ENCODE results near the gene KLF13. TPM values are rescaled to one million over a fixed set of nuclear protein-coding genes. Genes with fewer than 3 reads are reported as not detected.

KLF13 gene
- total RNA-seq, 1 experiment from 2014 or later, result 12.0 TPM

GRCh38 chr15:31300208-31300661 is 26.4 kb upstream of the KLF13 start:
- DNase-seq (ENCODE audit: low spot score), result no peak

- no peak for DNase-seq (ENCODE audit: low spot score)
Observed at GRCh38 chr15:31300981-31301672, 25.5 kb upstream of the KLF13 start.

- no peak for DNase-seq (ENCODE audit: low spot score)
Observed at GRCh38 chr15:31301673-31301990, 25.0 kb upstream of the KLF13 start.

- DNase-seq (ENCODE audit: low spot score), result no peak
Observed at GRCh38 chr15:31302029-31302657, 24.5 kb upstream of the KLF13 start.

DNA sequence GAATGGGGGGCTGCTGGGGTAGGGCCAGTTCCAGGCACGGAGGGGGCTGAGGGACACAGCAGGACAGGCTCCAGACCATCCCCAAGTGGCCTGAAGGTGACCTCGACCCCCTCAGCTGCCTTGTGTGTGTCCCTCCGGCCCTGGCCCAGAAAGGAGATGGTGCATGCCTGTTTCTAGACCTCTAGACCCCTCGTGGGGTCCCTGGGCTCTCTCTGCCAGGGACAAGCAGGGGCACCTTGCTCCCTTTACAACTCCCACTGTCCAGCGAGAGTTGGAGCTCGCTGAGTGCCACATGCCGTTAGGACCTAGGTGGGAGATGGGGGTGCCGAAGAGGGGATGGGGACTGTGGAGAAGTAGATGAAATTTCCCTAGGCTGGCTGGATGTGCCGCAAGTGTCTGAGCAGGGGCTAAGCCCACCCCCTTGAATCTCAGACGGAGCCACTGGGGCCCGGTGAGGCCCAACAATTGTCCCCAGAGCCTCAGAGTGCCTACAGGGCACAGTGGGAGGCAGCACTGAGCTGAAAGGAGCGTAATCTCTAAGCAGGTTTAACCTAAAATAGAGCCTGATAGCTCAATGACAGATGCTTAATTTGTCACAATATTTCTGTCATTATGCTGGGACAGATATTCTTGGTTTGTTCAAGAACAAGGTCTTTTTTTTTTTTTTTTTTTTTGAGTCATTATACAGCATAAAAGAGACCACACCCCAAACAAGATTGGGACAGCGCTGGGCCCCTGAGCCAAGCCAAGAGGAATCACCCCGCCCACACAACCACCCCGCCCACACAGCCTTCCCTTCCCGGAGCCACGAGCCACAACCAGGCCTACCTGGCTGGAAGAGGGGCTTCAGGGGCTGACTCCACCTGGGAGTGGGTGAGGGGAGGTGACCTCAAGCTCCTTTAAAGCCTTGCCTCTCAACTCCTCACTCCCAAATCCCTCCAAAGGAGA is 23.6 kb upstream of the KLF13 start:
- no peak for DNase-seq (ENCODE audit: low spot score)

GRCh38 chr15:31303726-31304648 is 22.6 kb upstream of the KLF13 start:
- DNase-seq (ENCODE audit: low spot score), result no peak

DNA sequence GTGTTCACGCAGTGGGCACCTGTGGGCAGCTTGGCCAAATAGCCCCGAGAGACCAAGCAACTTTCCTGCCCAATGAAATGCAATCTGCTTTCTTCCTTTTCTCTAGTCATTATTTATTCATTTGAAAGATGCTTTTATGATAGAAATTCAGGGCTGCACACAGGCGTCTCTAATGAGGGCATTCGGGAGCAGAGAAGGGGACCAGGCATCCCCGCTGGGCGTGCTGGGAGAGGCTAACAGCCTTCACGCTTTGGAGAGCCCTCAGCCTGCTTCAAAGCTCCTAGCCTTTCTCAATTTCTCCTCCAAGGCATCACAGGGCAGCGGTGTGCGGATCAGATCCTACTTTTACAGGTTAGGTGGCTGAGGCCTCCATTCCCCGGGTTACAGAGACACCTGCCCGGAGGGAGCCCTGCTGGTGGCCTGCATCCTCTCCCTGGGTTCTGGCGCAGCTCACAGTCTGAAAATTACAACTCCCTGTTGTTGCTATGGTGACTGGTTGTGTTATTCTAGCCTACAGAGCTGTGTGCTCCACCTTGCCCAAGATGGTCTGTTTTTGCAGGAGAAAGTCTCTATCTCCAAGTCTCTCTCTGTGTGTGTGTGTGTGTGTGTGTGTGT is 21.8 kb upstream of the KLF13 start:
- DNase-seq (ENCODE audit: low spot score), result no peak

GRCh38 chr15:31305375-31305774 is 21.3 kb upstream of the KLF13 start:
- DNase-seq (ENCODE audit: low spot score), result no peak

DNA sequence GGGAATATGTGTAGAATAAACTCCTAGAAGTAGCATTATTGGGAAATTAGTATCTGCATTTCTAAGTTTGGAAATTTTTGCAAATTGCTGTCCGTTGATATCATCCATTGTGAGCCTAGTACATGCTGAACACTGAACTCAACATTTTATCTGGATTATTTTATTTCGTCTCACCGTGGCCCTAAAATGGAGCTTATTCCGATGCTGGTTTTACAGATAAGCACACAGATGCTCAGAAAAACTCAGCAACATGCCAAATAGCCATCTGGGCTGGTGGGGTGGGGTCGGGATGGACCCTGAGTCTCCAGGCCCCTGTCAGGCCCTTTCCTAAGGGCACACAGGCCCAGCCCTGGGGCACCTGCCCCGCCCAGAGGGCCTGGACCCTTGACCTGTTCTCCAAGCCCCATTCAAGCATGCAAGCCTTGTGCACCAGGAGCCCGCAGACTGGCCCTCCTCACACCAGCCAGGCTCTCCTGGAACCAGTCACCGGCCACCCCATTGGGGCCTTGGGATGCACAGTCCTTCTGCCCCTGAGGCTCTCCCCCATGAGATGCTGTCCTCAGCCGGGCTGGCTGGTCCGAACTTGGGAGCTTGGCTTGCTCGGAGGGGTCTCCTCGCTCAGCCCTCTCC is 20.7 kb upstream of the KLF13 start:
- DNase-seq (ENCODE audit: low spot score), result no peak

GRCh38 chr15:31306426-31307269 is 20.0 kb upstream of the KLF13 start:
- no peak for DNase-seq (ENCODE audit: low spot score)

- DNase-seq (ENCODE audit: low spot score), result no peak
Observed at GRCh38 chr15:31307270-31308184, 19.1 kb upstream of the KLF13 start.

- DNase-seq (ENCODE audit: low spot score), result no peak
Observed at GRCh38 chr15:31308185-31308639, 18.4 kb upstream of the KLF13 start.

- no peak for DNase-seq (ENCODE audit: low spot score)
Observed at GRCh38 chr15:31309893-31310606, 16.6 kb upstream of the KLF13 start.

DNA sequence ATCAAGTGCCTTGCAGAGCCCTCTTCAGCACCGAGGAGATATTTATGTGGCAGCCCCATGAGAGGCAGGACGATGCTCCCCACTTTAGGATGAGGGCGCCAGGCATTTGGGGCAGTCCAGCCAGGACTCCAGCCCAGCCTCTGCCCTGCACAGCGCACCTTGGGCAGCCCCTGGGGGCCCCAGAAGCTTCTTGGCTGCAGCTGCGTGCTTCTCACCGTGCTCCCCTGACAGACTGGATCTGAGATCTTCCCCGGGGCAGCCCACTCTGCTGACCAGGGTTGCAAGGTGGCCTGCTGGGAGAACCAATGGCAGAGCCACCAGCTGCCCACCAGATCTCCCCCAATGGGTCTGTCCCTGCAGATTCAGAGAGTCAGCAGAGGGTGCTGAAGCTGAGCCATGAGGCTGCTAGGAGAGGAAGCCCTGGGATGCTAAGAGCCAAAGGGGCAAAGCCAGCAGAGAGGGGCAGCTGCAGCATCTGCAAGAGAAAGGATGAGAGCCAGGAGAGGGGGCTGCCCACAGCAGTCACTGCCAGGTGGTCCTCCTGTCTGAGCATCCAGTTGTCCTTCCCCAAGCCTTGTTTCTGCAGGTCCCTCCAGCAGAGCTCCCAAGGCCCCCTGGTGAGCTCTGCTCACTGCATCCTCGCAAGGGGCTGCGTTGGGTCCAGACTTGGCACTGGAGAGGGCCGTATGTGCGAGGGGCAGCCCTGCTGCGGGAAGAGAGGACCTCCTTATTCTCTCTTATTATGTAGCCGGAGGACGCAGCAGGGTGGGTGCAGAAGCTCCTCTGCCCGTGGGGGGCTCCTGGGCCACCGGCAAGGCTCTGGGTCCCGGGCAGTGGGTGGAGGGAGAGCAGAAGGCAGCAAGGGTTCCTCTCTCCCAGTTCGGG is 14.7 kb upstream of the KLF13 start:
- DNase-seq (ENCODE audit: low spot score), result no peak

DNA sequence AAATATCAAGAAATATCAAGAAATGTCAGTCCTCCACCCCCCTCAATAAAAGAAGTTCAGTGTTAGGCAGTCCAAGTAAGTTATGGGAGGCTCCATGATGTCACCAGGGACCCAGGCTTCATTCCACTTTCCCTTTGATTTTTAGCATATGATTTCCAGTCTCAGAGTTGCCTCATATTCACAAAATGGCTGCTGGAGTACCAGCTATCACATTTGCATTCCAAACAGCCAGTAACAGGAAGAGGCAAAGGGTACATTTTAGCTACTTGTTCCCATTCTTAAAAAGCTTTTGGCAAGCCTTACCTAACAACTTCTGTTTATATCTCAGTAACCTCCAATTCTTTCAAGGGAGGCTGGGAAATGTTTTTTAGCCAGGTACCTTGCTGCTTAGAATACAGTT is 13.4 kb upstream of the KLF13 start:
- DNase-seq (ENCODE audit: low spot score), result no peak

DNA sequence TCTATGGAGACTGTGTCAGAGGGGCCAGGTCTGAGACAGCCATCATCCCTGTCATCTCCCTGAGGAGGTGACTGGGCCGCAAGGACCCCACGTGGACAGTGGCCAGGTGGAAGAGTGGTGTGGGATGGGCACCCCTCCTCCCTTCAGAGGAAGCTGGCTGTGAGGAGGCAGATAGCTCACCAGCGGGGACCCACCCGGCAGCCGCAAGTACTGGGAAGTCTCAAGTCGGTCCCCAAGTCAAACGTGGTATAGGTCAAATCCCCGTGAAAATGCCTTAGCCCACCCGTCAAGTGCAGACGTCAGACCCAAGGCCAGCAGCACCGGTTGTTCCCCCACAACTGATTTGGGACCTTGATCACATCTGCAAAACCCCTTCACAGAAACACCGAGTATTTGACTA is 12.3 kb upstream of the KLF13 start:
- DNase-seq (ENCODE audit: low spot score), result no peak
